Cardiac muscle cell (in vitro differentiated cells and primary cell): Measurements from ENCODE around the gene LRRC4C. TPM values are rescaled to one million over a fixed set of nuclear protein-coding genes. Genes with fewer than 3 reads are reported as not detected.

Experiments
- DNase-seq, 2 donors: peaks; one replicate each; pipeline versions ENCODE4 v3.0.0 to v3.0.0-alpha.2; 2010 to 2017; ENCODE audit warnings: low read depth in 1 of 2, low spot score in 1 of 2
- H3K27ac ChIP-seq: fragments of 200-600 bp; sonication (generic); 2 replicates; pipeline ENCODE4 v1.5.1; 2016
- H3K27me3 ChIP-seq: fragments of 200-600 bp; sonication (generic); 2 replicates; pipeline ENCODE4 v1.6.0; 2016; ENCODE audit warnings: control low read depth
- H3K36me3 ChIP-seq: fragments of 200-600 bp; sonication (generic); 2 replicates; pipeline ENCODE4 v1.5.1; 2016; ENCODE audit warnings: control low read depth
- H3K4me1 ChIP-seq: fragments of 200-600 bp; sonication (generic); 2 replicates; pipeline ENCODE4 v1.8.1; 2017; ENCODE audit warnings: low read depth, mild to moderate bottlenecking, mixed run types
- H3K4me3 ChIP-seq: fragments of 200-600 bp; sonication (generic); 2 replicates; pipeline ENCODE4 v1.5.1; 2016; ENCODE audit warnings: mild to moderate bottlenecking
- H3K9me3 ChIP-seq: fragments of 200-600 bp; sonication (generic); 2 replicates; pipeline ENCODE4 v1.5.1; 2017; ENCODE audit warnings: low read depth, mild to moderate bottlenecking, control low read depth
- polyA plus RNA-seq: library from polyadenylated mRNA; unstranded; fragments of >200 nt; fragmentation: Nextera tagmentation; extraction: Ambion mirVana; gene quantifications from 2 replicates; pipeline ENCODE4 v1.2.1, GENCODE V29; 2016
- total RNA-seq: library from RNA; depleted of rRNA; stranded (reverse); fragments of >200 nt; gene quantifications from 2 replicates; pipeline ENCODE4 v1.2.3, GENCODE V29; 2016
- TF ChIP-seq, protein P1 (sequence below): IDR thresholded peaks from 2 replicates; pipeline ENCODE4 v1.5.1; 2012; ENCODE audit warnings: low read depth, mild to moderate bottlenecking, low read length

LRRC4C gene
- total and polyA plus RNA-seq, 2 experiments from 2014 or later: 0.66 to 0.77 TPM

DNA sequence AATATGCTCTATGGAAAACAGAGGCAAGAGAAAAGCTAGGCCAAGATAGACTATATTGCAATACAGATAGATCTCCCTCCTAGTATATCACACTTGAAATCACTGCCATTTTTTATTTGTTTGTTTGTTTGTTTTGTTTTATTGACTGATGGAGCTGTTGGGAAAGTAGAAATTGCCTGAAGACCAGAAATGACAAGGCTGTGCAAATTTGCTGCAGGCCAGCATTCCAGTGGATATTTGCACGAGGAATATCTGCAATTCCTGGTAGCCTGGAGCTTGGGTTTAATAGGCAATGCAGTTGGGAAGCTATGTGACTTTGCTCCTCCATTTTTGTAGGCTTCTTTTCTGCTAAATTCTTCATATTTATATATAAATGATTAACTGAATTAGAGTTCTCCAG lies 991.7 kb downstream of the LRRC4C start:
- no peaks in the 10 kb centered on the region for H3K9me3 ChIP-seq
- no peaks in the 10 kb centered on the region for H3K36me3 ChIP-seq

GRCh38 chr11:40445391-40445790 lies 1014.1 kb downstream of the LRRC4C start:
- Histone ChIP-seq H3K27me3 (no peaks in the 10 kb centered on the region), H3K36me3 (no peaks in the 10 kb centered on the region), H3K9me3 (no peaks in the 10 kb centered on the region), H3K4me1 (no peaks in the 10 kb centered on the region), H3K4me3 (no peak overlapping the region), H3K27ac (no peak overlapping the region)
- TF ChIP-seq, protein P1, sequence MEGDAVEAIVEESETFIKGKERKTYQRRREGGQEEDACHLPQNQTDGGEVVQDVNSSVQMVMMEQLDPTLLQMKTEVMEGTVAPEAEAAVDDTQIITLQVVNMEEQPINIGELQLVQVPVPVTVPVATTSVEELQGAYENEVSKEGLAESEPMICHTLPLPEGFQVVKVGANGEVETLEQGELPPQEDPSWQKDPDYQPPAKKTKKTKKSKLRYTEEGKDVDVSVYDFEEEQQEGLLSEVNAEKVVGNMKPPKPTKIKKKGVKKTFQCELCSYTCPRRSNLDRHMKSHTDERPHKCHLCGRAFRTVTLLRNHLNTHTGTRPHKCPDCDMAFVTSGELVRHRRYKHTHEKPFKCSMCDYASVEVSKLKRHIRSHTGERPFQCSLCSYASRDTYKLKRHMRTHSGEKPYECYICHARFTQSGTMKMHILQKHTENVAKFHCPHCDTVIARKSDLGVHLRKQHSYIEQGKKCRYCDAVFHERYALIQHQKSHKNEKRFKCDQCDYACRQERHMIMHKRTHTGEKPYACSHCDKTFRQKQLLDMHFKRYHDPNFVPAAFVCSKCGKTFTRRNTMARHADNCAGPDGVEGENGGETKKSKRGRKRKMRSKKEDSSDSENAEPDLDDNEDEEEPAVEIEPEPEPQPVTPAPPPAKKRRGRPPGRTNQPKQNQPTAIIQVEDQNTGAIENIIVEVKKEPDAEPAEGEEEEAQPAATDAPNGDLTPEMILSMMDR: no peak
- no peak for DNase-seq

More for the DNA sequence above, 991.7 kb downstream of the LRRC4C start:
- Histone ChIP-seq H3K27me3 (no peaks in the 10 kb centered on the region), H3K27ac (no peak overlapping the region), H3K4me1 (no peaks in the 10 kb centered on the region), H3K4me3 (no peak overlapping the region)
- TF ChIP-seq, protein P1: no peak
- DNase-seq: no peak

GRCh38 chr11:40444151-40444550 lies 1015.3 kb downstream of the LRRC4C start:
- no peak for DNase-seq
- no peak overlapping the region for H3K27ac ChIP-seq
- H3K4me1 ChIP-seq: no peaks in the 10 kb centered on the region
- no peaks in the 10 kb centered on the region for H3K9me3 ChIP-seq
- no peaks in the 10 kb centered on the region for H3K27me3 ChIP-seq
- no peak overlapping the region for H3K4me3 ChIP-seq
- H3K36me3 ChIP-seq: no peaks in the 10 kb centered on the region
- TF ChIP-seq, protein P1: no peak

- Histone ChIP-seq H3K9me3 (no peaks in the 10 kb centered on the region), H3K4me1 (no peaks in the 10 kb centered on the region), H3K27me3 (no peaks in the 10 kb centered on the region), H3K4me3 (no peak overlapping the region), H3K36me3 (no peaks in the 10 kb centered on the region), H3K27ac (no peak overlapping the region)
- TF ChIP-seq, protein P1: no peak
- DNase-seq: no peak
These were observed 1024.1 kb downstream of the LRRC4C start for GRCh38 chr11:40435344-40435743.

DNA sequence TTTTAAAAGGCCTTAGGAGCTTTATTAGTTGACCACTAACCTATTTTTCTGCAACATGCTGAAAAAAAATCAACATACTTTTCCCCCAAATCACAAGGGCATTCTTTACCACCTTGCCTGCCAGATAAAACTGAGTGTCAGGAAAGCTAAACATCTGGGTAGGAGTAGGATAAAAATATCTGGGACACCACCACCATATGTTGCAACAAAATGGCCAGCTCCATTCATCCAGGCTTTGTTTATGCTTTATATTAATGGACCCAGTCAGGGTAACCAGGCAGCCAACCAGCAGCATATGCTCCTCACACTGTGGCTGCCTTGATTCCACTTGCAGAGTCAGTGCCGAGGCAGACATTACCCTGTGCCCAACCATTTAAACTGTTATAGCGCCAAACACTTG lies 1024.5 kb downstream of the LRRC4C start:
- no peak overlapping the region for H3K27ac ChIP-seq
- H3K4me1 ChIP-seq: no peaks in the 10 kb centered on the region
- no peak overlapping the region for H3K4me3 ChIP-seq
- DNase-seq: no peak
- H3K9me3 ChIP-seq: no peaks in the 10 kb centered on the region
- no peaks in the 10 kb centered on the region for H3K36me3 ChIP-seq
- H3K27me3 ChIP-seq: no peaks in the 10 kb centered on the region
- TF ChIP-seq, protein P1: no peak

DNA sequence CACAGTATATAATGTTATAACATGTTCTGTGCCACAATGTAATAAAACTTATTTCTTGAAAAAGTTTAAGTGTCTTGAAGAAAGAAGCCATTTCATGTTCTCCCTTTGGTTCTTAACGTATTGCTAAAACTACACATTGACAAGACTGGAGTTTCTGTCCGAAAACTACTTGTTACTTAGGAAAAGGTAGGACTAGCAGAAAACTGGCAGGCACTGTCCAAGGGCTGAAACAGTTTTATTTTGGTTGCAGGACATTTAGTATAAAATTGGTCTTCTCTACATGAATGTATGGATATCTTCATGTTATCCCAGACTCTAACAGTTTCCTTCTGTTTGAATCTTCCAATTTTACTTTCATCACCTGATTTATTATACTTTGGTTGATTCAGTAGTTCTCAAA lies 1027.1 kb downstream of the LRRC4C start:
- no peaks in the 10 kb centered on the region for H3K9me3 ChIP-seq
- H3K27ac ChIP-seq: no peak overlapping the region
- H3K36me3 ChIP-seq: no peaks in the 10 kb centered on the region
- DNase-seq: no peak
- H3K27me3 ChIP-seq: no peaks in the 10 kb centered on the region
- TF ChIP-seq, protein P1: no peak
- no peaks in the 10 kb centered on the region for H3K4me1 ChIP-seq
- no peak overlapping the region for H3K4me3 ChIP-seq
